GM21381 (cell line): Measurements from ENCODE around the gene CC2D2A.
"Not testable (repeated sequence)": the region's sequence is repeated elsewhere in the genome, so short reads cannot be mapped to it uniquely, and the experiment has no call there.

Source experiments
- ATAC-seq: cut with Tn5 transposase; IDR thresholded peaks from one replicate; pipeline ENCODE4 v1.9.1; 2021; ENCODE audit warnings: mild to moderate bottlenecking, moderate library complexity; ENCODE audit not compliant: unreplicated experiment

The CC2D2A gene

GRCh38 chr4:15513545-15513944, 43.9 kb downstream of the CC2D2A start:
- no peak for ATAC-seq

GRCh38 chr4:15515106-15515505, 45.4 kb downstream of the CC2D2A start:
- ATAC-seq = no peak

GRCh38 chr4:15516494-15516893, 46.8 kb downstream of the CC2D2A start:
- ATAC-seq = no peak

GRCh38 chr4:15517681-15518080, 48.0 kb downstream of the CC2D2A start:
- not testable (repeated sequence) for ATAC-seq

- ATAC-seq = no peak
Observed at GRCh38 chr4:15521442-15522039, 51.9 kb downstream of the CC2D2A start.

- no peak for ATAC-seq
Observed at GRCh38 chr4:15525080-15525479, 55.4 kb downstream of the CC2D2A start.

- ATAC-seq = no peak
Observed at GRCh38 chr4:15526924-15527592, 57.4 kb downstream of the CC2D2A start.

GRCh38 chr4:15531792-15532191, 62.1 kb downstream of the CC2D2A start:
- no peak for ATAC-seq

GRCh38 chr4:15533817-15534216, 64.1 kb downstream of the CC2D2A start:
- ATAC-seq = no peak

- no peak for ATAC-seq
Observed at GRCh38 chr4:15535599-15535998, 65.9 kb downstream of the CC2D2A start.

- no peak for ATAC-seq
Observed at GRCh38 chr4:15536552-15537499, 67.1 kb downstream of the CC2D2A start.

GRCh38 chr4:15541941-15542340, 72.3 kb downstream of the CC2D2A start:
- no peak for ATAC-seq

GRCh38 chr4:15542760-15543159, 73.1 kb downstream of the CC2D2A start:
- no peak for ATAC-seq

GRCh38 chr4:15543537-15544247, 74.0 kb downstream of the CC2D2A start:
- no peak for ATAC-seq

- ATAC-seq = no peak
Observed at GRCh38 chr4:15544248-15544729, 74.6 kb downstream of the CC2D2A start.

- no peak for ATAC-seq
Observed at GRCh38 chr4:15545371-15545770, 75.7 kb downstream of the CC2D2A start.

GRCh38 chr4:15547392-15547791, 77.7 kb downstream of the CC2D2A start:
- no peak for ATAC-seq

GRCh38 chr4:15550491-15550890, 80.8 kb downstream of the CC2D2A start:
- no peak for ATAC-seq

- ATAC-seq = no peak
Observed at GRCh38 chr4:15551740-15552446, 82.2 kb downstream of the CC2D2A start.
